Measurements from ENCODE around the gene LRRC47. TPM values are rescaled to one million over a fixed set of nuclear protein-coding genes. Genes with fewer than 3 reads are reported as not detected.
"Not testable (repeated sequence)": the region's sequence is repeated elsewhere in the genome, so short reads cannot be mapped to it uniquely, and the experiment has no call there.

LRRC47 gene
- total RNA-seq, 2 donors from 2014 or later: 35.1 to 37.9 TPM

DNA sequence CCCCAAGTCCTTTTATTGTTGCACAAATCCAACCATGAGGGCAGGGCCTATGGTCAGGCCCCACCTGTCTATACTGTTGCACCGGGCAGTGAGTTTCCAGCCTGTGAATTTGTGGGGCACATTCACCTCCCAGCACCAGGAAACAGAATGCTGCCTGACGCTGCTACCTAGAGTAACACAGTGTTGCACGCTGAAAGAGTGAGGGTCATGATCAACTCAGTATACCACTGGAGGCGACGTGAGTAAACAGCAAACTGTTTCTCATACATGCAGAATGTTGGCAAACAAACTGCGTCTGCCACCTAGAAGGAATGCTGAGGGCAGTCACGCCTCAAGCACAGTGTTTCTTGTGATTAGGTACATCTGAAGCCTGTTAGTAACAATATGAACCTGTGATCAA, 13.4 kb upstream of the LRRC47 start:
- Mint-ChIP-seq H3K4me1 (no peaks in the 10 kb centered on the region), H3K36me3 (ENCODE audit: low read depth) (peaks cover 2% of the 10 kb centered on the region), H3K27me3 (peaks cover 13% of the 10 kb centered on the region), H3K4me3 (no peak overlapping the region), H3K27ac (no peak overlapping the region)
- DNase-seq (no peak), ATAC-seq (no peak)
- H3K9me3 ChIP-seq (ENCODE audit: control insufficient read depth, low read length, poor library complexity, severe bottlenecking): no peaks in the 10 kb centered on the region

DNA sequence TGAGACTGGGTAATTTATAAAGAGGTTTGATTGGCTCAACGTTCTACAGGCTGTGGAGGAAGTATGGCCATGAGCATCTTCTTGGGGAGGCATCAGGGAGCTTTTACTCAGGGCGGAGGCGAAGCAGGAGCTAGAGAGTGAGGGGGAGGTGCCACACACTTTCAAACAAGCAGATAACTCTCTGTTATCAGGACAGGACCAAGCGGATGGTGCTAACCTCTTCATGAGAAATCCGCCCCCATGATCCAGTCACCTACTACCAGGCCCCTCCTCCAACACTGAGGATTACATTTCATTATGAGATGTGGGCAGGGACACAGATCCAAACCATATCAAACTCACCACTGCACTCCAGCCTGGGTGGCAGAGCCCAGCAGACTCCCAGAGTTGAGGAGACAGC, 11.5 kb upstream of the LRRC47 start:
- no peak overlapping the region for H3K4me3 Mint-ChIP-seq

DNA sequence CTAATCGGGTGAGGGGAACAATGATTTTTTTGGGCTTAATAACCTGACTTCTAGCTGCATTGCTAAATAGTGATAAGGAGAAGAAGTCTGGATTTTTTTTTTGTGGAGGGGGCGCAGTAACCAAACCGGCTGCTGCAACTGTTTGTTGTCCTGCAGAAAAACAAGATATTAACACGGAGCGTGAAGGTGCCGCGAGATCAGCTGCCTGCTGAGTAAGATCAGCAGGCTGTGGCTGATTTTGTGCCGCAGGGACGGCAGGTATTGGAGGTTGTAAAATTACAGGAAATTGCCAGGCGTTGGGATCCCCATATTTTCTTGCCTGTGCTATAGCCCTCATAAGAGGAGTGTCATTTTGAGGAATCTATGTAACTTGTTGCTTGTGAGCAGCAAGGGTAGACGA, 8.7 kb upstream of the LRRC47 start:
- peaks cover 2% of the 10 kb centered on the region for H3K36me3 Mint-ChIP-seq (ENCODE audit: low read depth)
- DNase-seq (no peak), ATAC-seq (no peak)
- H3K27ac Mint-ChIP-seq: no peak overlapping the region
- peaks cover 7% of the 10 kb centered on the region for H3K4me1 Mint-ChIP-seq
- H3K27me3 Mint-ChIP-seq: peaks cover 55% of the 10 kb centered on the region
- no peaks in the 10 kb centered on the region for H3K9me3 ChIP-seq (ENCODE audit: control insufficient read depth, low read length, poor library complexity, severe bottlenecking)
- no peak overlapping the region for H3K4me3 Mint-ChIP-seq

More for the DNA sequence above, 11.5 kb upstream of the LRRC47 start:
- H3K27ac Mint-ChIP-seq: no peak overlapping the region
- peaks cover 32% of the 10 kb centered on the region for H3K27me3 Mint-ChIP-seq
- H3K9me3 ChIP-seq (ENCODE audit: control insufficient read depth, low read length, poor library complexity, severe bottlenecking): no peaks in the 10 kb centered on the region
- ATAC-seq: no peak
- no peak for DNase-seq
- peaks cover 2% of the 10 kb centered on the region for H3K36me3 Mint-ChIP-seq (ENCODE audit: low read depth)
- H3K4me1 Mint-ChIP-seq: peaks cover 2% of the 10 kb centered on the region

DNA sequence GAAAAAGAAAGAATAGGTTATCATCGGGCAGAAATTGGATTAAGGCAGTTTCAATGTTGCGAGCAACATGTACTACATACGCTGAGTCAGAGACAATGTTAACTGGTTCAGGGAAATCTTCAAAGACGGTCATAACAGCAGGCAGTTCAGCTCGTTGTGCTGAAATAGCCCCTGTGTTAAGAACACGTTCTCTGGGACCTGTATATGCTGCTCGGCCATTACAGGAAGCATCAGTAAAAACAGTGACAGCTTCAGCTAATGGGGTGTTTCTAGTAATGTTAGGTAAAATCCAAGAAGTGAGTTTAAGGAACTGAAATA, 8.3 kb upstream of the LRRC47 start:
- H3K4me1 Mint-ChIP-seq; H3K27ac Mint-ChIP-seq; H3K36me3 Mint-ChIP-seq (ENCODE audit: low read depth); H3K9me3 ChIP-seq (ENCODE audit: control insufficient read depth, low read length, poor library complexity, severe bottlenecking); DNase-seq; ATAC-seq: not testable (repeated sequence)
- H3K4me3 Mint-ChIP-seq: peak overlapping the region; percentile 47
- peaks cover 58% of the 10 kb centered on the region for H3K27me3 Mint-ChIP-seq

DNA sequence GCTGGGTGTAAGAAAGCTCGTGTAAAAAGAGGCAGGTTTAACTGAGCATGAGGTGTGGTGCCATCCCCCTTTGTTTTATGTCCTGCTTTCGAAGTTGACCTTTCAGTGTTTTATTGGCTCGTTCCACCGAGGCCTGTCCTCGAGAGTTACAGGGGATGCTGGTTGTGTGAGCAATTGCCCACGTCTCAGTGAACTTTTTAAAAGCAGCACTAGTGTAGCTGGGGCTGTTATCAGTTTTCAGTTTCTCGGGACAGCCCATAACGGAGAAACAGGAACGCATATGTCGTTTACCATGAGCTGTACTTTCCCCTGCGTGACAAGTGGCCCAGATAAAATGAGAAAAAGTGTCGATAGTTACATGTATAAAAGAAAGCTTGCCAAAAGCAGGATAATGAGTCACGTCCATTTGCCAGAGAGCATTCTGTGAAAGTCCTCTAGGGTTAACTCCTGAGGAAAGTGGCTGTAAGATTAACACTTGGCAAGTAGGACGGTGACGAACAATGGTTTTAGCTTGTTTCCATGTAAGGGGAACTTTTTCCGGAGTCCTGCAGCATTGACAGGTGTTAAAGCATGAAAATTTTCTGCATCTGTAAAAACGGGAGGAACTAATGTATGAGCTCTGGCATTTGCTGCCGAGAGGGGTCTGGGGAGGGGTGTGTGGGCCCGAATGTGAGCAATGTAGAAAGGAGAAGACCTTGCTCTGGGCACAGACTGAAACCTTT, 7.8 kb upstream of the LRRC47 start:
- ATAC-seq: no peak
- no peak overlapping the region for H3K27ac Mint-ChIP-seq
- peak overlapping the region; percentile 47 for H3K4me3 Mint-ChIP-seq
- peaks cover 7% of the 10 kb centered on the region for H3K4me1 Mint-ChIP-seq
- no peak for DNase-seq
- peaks cover 58% of the 10 kb centered on the region for H3K27me3 Mint-ChIP-seq
- no peaks in the 10 kb centered on the region for H3K9me3 ChIP-seq (ENCODE audit: control insufficient read depth, low read length, poor library complexity, severe bottlenecking)
- peaks cover 2% of the 10 kb centered on the region for H3K36me3 Mint-ChIP-seq (ENCODE audit: low read depth)

DNA sequence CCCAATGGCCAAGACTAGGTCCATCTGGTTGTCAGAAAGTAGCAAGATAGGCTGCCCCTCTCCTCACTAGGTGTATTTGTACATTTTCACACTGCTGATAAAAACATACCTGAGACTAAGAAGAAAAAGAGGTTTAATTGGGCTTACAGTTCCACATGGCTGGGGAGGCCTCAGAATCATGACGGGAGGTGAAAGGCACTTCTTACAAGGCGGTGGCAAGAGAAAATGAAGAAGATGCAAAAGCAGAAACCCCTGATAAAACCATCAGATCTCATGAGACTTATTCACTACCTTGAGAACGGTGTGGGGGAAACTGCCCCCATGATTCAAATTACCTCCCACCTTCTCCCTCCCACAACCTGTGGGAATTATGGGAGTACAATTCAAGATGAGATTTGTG, 4.5 kb upstream of the LRRC47 start:
- not testable (repeated sequence) for DNase-seq; H3K4me3 Mint-ChIP-seq; H3K27ac Mint-ChIP-seq; H3K36me3 Mint-ChIP-seq (ENCODE audit: low read depth); ATAC-seq; H3K9me3 ChIP-seq (ENCODE audit: control insufficient read depth, low read length, poor library complexity, severe bottlenecking)
- Mint-ChIP-seq H3K27me3 (peaks cover 57% of the 10 kb centered on the region), H3K4me1 (peaks cover 15% of the 10 kb centered on the region)

DNA sequence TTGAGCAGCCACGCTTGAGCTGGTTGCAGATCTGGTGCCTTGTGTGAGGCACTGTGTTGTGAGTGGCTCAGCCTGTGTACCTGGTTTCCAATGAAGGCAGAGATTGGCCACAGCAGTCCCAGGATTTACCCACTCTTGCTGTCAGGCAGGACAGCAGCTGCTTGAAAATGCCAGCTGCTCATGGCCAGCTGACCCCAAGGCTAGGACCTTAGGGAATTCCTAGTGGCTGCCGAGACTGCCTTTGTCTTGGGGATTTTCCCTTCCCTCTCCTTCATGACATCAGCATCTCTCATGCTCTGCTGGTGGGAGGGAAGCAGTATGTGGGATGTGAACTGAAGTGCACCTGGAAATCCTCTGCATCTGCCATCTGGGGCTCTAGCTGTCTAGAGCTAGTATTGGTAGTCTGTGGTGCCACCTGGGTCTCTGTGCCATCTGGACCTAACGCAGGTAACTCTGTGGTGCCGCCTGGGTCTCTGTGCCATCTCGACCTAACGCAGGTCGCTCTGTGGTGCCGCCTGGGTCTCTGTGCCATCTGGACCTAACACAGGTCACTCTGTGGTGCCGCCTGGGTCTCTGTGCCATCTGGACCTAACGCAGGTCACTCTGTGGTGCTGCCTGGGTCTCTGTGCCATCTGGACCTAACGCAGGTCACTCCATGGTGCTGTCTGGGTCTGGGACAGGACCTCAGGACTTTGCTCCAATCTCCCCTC, 3.8 kb upstream of the LRRC47 start:
- Mint-ChIP-seq H3K27me3 (peaks cover 50% of the 10 kb centered on the region), H3K4me1 (peaks cover 18% of the 10 kb centered on the region), H3K36me3 (ENCODE audit: low read depth) (no peaks in the 10 kb centered on the region), H3K4me3 (no peak overlapping the region), H3K27ac (no peak overlapping the region)
- H3K9me3 ChIP-seq (ENCODE audit: control insufficient read depth, low read length, poor library complexity, severe bottlenecking): no peaks in the 10 kb centered on the region
- no peak for ATAC-seq
- DNase-seq: no peak

DNA sequence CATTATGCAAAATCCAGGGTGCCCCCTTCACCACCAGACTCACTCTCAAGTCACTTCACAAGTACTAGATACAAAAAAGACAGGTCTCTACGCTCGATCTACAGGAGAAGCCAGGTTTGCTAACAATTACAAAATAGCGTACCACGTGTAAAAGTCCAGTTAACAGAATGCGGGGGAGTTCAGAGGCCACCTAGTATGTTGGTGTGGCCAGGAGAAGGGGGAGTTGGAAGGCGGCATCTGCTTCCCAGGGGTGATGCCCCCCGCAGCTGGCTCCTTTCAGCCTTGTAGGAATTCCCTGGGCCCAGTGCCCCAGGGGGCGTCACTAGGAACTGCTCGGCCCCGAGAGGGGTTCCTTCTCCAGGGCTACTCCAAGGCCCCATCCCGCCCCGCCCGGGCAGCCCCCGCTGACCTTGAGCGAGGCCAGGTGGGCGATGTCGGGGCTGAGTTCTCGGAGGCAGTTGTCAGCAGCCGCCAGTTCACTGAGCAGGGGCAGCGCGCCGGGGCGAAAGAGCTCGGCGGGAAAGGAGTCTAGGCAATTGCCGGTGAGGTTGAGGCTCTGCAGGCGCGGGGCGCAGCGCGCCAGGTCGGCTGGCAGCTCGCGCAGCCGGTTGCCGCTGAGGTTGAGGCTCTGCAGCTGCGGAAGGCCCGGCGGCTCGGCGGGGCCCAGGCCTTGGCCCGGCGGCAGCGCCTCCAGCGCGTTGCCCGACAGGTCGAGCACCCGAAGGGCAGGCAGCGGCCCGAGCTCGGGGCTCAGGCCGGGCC, 664 bp downstream of the LRRC47 start:
- Mint-ChIP-seq H3K27me3 (peaks cover 9% of the 10 kb centered on the region), H3K4me1 (peaks cover 29% of the 10 kb centered on the region), H3K36me3 (ENCODE audit: low read depth) (no peaks in the 10 kb centered on the region), H3K27ac (peak overlapping the region; percentile 82), H3K4me3 (peak overlapping the region; percentile 88)
- ATAC-seq (no peak), DNase-seq (no peak)
- H3K9me3 ChIP-seq (ENCODE audit: control insufficient read depth, low read length, poor library complexity, severe bottlenecking): no peaks in the 10 kb centered on the region

DNA sequence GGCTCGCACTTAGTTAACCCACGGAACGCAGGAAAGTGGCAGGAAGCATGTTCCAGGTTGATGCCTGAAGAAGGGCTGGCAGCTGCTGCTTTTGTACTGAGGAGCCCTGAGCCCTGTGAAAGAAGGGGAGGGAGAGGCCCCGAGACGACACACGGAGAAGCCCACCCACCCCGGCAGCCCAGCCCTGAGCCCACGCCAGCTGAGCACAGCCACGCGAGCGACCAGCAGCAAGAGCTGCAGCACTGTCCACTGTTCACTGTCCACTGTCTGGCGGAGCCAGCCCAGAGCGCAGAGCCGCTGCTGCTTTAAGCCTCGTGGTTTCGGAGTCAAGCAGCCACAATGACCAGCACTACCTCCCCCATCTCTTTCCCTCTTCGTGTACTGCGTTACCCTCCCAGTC, 5.3 kb downstream of the LRRC47 start:
- Mint-ChIP-seq H3K27ac (no peak overlapping the region), H3K4me3 (no peak overlapping the region), H3K27me3 (no peaks in the 10 kb centered on the region), H3K36me3 (ENCODE audit: low read depth) (peaks cover 2% of the 10 kb centered on the region), H3K4me1 (peaks cover 37% of the 10 kb centered on the region)
- DNase-seq (no peak), ATAC-seq (no peak)
- H3K9me3 ChIP-seq (ENCODE audit: control insufficient read depth, low read length, poor library complexity, severe bottlenecking): no peaks in the 10 kb centered on the region

DNA sequence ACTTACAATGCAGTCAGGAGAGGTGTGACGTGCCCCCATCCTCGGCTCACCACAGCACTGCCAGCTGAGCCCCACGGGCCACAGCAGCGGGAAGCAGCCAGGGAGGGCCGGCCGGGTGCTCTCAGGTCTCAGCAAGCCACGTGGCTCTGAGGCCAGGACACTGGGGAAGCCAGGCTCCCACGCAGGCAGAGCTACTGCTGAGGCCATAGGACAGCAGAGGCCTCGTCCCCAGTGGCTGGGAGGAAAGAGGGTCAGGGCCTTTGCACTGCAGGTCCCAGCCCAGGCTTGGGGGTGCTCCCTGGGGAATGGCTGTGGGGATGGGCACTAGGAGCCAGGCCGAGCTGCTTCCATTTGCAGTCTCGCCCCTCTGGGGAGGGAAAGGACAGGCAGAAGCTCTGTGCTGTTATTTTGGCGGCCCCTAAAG, 5.8 kb downstream of the LRRC47 start:
- Mint-ChIP-seq H3K4me3 (no peak overlapping the region), H3K4me1 (peaks cover 37% of the 10 kb centered on the region), H3K27me3 (no peaks in the 10 kb centered on the region), H3K27ac (no peak overlapping the region), H3K36me3 (ENCODE audit: low read depth) (peaks cover 2% of the 10 kb centered on the region)
- DNase-seq (no peak), ATAC-seq (no peak)
- H3K9me3 ChIP-seq (ENCODE audit: control insufficient read depth, low read length, poor library complexity, severe bottlenecking): no peaks in the 10 kb centered on the region

DNA sequence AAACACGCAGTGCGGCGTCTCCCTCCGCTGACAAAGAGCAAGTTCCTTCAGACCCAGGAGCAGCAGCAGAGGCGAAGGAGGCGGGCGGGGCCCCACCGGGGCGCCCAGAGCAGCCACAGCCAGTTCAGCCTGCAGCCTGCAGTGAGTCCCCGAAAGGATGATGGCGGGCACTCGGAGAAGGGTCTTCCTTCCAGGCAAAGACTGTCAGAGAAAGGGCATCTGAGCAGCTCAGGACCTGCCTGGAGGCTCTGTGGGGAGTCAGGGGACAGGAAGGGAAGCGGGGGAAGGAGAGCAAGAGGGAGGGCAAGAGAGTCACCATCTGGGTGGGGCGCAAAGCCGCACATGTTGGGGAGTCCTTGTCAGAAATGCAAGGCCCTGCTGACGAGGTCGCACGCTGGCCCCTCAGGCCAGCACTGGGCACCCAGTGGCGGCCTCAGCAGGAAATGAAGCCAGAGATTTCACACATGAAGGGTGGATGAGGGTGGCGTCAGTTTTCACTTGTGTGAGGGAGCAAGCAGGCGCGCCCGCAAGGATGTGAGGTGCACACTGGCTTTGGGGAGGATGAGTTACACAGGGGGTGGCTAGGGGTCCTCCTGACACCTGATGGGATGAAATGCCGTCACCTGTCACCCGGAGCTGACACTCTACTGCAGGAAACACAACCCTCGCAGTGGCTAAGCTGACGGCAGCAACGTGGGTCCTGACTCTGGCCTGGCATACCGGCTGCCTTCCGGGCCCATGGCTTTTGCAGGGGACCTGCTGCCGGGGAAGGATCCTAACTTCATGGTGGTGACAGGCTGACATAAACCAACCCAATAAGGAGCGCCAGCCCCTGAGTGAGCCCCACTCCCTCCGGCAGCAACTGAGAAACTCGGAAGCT, 6.6 kb downstream of the LRRC47 start:
- Mint-ChIP-seq H3K27me3 (no peaks in the 10 kb centered on the region), H3K4me3 (no peak overlapping the region), H3K27ac (no peak overlapping the region), H3K36me3 (ENCODE audit: low read depth) (peaks cover 2% of the 10 kb centered on the region), H3K4me1 (peaks cover 31% of the 10 kb centered on the region)
- H3K9me3 ChIP-seq (ENCODE audit: control insufficient read depth, low read length, poor library complexity, severe bottlenecking): no peaks in the 10 kb centered on the region
- DNase-seq (peak in 1 of 3 donors; percentile 3), ATAC-seq (no peak)

DNA sequence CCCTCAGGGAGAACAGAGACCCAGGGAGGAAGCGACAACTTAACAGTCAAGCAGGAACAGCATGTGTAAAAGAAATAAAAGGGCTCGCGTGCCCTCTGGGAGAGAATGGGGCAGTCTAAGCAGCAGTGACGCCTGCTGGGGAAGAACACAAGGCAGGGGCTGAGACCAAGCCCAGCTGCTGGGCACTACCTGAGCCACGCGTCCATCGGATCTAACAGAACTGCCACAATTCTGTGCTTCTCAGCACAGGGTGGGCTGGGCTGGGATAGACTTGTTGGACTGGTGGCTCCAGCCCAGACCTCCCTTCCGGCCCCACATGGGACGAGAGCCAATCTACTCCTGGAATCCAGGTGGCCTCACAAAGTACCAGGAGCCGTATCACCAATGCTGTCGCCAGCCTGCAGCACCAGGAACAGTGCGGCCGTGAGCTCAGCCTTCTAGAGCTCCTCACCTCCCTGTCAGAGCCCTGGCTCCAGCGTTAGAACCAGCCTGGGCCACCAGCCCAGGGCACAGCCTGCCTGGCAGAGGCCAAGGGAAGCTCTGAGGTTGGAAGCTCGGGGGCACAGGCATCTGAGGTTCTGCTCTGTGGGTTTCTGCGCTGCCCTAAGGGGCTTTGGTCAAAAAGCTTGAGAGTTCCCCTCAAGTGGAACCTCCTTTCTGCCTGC, 7.4 kb downstream of the LRRC47 start:
- no peaks in the 10 kb centered on the region for H3K27me3 Mint-ChIP-seq
- DNase-seq: no peak
- no peak for ATAC-seq
- H3K9me3 ChIP-seq (ENCODE audit: control insufficient read depth, low read length, poor library complexity, severe bottlenecking): no peaks in the 10 kb centered on the region
- peaks cover 27% of the 10 kb centered on the region for H3K4me1 Mint-ChIP-seq
- H3K4me3 Mint-ChIP-seq: no peak overlapping the region
- no peak overlapping the region for H3K27ac Mint-ChIP-seq
- peaks cover 2% of the 10 kb centered on the region for H3K36me3 Mint-ChIP-seq (ENCODE audit: low read depth)
